Epithelial cell of proximal tubule (primary cell): ENCODE results near the gene UQCRQ. TPM values are rescaled to one million over a fixed set of nuclear protein-coding genes. Genes with fewer than 3 reads are reported as not detected.

Experiments
- DNase-seq: peaks from one replicate; pipeline ENCODE4 v3.0.0-alpha.2; 2011; ENCODE audit warnings: low read depth
- H3K4me3 ChIP-seq: 2 replicates; pipeline ENCODE4 v1.5.1; 2011; ENCODE audit warnings: low read depth, mild to moderate bottlenecking, low read length
- total RNA-seq: library from RNA; depleted of rRNA; stranded (reverse); fragments of >200 nt; gene quantifications from 2 replicates; pipeline ENCODE4 v1.2.3, GENCODE V29; 2015
- TF ChIP-seq, protein P1 (sequence below): conservative IDR thresholded peaks from 2 replicates; pipeline ENCODE4 v1.5.1; 2012; ENCODE audit warnings: low read depth, mild to moderate bottlenecking, low read length

The UQCRQ gene
- total RNA-seq, 1 donor from 2014 or later, result 304 TPM

- no peak for DNase-seq
- no peak overlapping the region for H3K4me3 ChIP-seq
- TF ChIP-seq, protein P1, sequence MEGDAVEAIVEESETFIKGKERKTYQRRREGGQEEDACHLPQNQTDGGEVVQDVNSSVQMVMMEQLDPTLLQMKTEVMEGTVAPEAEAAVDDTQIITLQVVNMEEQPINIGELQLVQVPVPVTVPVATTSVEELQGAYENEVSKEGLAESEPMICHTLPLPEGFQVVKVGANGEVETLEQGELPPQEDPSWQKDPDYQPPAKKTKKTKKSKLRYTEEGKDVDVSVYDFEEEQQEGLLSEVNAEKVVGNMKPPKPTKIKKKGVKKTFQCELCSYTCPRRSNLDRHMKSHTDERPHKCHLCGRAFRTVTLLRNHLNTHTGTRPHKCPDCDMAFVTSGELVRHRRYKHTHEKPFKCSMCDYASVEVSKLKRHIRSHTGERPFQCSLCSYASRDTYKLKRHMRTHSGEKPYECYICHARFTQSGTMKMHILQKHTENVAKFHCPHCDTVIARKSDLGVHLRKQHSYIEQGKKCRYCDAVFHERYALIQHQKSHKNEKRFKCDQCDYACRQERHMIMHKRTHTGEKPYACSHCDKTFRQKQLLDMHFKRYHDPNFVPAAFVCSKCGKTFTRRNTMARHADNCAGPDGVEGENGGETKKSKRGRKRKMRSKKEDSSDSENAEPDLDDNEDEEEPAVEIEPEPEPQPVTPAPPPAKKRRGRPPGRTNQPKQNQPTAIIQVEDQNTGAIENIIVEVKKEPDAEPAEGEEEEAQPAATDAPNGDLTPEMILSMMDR, result no peak
Measured at GRCh38 chr5:132827943-132828673, 38.3 kb upstream of the UQCRQ start.

DNA sequence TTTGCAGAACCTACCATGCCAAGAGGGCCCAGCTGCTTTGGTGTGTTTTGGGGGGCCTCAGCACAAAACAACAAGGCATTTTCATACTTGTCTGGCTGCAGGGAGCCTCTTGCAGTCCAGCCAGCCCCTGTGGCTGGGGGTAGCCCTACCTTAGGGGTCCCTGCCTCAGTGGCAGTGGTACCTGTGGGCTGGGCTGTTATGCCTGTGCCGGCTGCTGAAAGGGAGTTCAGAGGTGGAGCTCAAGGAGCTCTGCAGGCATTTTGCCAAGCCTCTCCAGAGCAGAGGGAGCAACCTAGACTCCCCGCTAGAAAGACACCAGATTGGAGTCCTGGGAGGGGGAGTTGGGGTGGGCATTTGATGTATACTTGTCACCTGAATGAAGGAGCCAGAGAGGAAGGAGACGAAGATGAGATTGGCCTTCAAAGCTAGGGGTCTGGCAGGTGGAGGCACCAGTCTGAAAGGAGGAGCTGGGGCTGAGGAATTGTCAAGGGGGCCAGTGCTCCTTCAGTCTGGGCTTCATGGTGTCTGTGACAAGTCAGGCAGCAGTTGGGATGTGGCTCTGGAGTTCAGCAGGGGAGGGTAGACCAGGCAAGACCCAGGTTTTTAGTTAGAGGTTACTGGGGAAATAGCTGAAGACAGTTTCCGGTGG is 37.5 kb upstream of the UQCRQ start:
- no peak for DNase-seq
- TF ChIP-seq, protein P1, result no peak
- peak overlapping the region; percentile 72 for H3K4me3 ChIP-seq

DNA sequence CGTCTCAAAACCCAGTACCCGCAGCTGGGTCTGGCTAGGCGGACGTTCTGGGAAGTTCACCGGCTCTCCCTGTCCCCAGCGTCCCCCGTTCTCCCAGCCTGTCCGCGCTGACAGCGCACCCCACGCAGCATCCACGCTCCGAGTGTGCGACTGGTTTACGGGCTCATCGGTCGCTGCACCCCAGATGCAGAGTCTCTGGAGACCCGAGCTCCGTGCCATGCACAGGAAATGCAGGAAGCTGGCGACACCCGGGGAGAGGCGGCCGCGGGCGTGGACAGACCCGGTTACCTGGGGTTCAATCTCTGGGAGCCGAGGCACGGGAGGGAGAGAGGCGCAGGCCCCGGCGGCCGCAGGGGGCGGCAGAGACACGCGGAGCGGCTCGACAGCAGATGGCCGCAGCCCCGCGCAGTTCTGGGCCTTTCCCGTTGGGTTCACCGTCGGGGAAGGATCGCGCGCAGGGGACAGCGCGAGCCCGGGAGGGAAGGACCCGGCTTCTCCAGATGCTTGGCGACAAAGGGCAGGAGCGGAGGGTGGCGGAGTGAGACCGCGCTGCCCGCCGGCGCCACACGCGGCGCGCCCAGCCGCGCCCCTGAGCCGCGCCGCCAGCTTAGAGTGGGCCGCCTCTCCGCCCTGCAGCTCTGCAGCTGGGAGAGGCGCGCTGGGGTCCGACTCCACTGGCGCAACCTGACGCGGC is 36.6 kb upstream of the UQCRQ start:
- H3K4me3 ChIP-seq, result peak overlapping the region; percentile 72
- TF ChIP-seq, protein P1, result peak; percentile 77
- no peak for DNase-seq

DNA sequence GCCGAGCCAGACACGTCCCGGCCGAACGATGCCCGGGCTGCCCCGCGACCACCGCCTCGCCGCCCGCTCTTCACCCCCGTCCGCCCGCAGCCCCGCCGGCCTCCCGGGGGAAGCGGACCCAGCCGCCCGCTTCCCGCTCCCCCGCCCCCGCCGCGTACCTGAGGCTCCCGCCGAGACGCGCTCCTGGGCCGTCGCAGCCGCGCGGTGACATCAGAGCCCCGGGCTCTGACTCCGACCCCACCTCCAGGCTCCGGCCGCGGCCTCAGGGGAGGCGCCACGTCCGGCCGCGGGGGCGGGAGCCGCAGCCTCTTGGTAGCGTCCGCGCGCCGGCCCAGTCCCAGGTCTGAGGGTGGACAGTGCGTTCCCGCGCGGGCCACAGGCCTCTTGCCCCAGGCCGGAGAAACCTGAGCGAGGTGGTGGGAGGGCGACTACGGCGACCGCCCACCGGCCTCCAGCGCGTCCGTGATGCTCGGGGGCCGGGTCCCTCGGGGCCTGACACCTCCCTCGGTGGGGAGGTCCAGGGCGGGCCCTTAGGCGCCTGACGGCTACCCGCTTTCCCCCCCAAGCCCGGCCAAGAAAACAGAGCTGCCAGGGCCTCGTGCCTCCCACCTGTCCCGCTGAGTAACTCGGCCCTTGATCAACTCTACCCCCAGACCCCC is 35.9 kb upstream of the UQCRQ start, which contains the start of gene SHROOM1:
Gene SHROOM1, minus strand, starts transcription at position 212 of the 659 bp plus-strand sequence. CDS start 4,507 bp downstream, outside the sequence.
- TF ChIP-seq, protein P1, result no peak
- H3K4me3 ChIP-seq, result peak within 1 kb of the TSS; percentile 72
- no peak for DNase-seq

DNA sequence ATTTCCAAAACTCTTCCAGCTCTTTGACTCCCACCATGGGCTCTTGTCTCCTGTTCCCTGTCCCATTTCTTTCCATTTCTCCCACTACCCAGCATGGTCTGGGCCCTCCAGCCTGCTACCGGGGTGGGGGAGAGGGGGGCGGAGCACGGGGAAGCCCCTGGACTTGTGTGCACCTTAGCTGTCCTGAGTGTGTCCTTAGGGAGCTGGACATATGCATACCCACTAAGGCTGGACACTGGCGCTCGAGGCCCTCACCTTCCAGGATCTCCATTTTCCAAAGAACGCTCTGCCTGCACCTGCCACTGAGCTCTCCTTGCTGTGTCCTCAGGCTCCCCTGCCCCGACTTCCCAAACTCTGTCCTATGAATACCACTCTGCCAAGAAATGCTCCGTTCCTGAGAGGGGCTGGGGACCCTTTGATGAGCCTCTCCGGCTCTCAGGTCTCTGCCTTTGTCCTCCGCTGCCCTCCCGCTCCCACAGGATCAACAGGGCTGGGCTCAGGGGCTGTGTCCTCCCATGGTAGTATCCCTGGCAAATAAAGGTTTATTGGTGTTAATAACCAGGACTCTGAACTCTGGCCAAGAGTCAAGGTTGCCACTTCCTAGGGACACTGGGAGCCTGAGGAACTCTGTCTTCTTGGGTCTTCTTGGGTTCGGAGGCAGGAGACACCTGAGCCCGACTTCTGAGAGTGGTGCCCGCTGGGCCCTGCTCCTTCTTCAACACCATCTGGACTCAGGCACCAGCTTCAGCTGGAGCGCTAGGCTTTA is 35.2 kb upstream of the UQCRQ start:
- DNase-seq, result no peak
- H3K4me3 ChIP-seq, result peak overlapping the region; percentile 72
- TF ChIP-seq, protein P1, result no peak

DNA sequence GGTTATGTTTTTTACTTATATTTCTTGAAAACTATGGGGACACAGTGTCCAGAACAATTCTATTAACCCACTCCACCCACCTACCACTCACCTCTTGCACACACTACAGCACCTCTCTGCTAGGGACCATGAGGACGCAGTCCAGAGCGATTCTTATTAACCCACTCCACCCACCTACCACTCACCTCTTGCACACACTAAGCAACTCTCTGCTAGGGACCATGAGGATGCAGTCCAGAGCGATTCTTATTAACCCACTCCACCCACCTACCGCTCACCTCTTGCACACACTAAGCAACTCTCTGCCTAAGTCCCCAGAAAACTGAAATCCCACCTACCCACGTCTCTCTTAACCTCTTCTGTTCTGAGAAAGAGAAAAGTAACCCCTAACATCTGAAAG is 33.8 kb upstream of the UQCRQ start:
- TF ChIP-seq, protein P1, result no peak
- DNase-seq, result no peak
- H3K4me3 ChIP-seq, result no peak overlapping the region
